ENCODE measurements around the gene PRTFDC1.

The PRTFDC1 gene

DNA sequence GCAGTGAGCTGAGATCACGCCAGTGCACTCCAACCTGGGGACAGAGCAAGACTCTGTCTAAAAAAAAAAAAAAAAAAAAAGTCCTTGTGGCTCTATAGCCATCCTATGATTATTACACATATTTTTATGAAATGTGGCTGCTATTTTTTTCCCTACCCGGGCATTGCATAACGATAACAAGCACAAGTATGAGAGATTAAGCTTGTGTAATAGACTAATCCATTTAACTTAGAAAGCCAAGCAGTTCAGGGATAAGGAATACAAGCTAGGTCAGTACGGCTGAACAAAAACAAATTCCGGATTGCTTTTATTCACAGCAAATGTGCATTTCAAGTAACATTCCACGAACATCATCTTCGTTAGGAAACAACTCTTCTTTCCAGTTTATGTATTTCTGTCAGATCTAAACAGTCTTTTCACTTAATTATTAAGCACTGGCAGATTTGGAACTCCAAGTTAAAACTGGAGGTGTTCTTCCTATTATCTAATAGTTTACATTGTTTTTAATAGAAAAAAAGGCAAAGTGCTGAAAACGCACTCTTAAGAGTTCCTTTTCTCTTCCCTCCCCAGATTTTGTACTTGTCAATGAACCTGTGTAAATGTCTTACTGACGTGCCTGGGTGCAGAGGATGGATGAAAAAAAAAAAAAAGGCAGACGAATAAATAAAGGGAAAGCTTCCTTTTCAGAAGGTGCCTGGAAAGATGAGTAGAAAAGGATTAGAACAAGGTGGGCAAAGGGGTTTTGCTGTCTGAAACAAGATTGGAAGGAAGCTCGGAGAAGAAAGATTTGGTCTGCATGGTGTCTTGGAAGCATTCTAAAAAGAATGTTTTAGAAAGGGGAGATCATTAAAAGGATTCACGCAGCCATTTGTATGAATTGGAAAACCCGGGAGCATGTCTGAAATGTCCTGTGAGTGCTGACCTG is 81.1 kb downstream of the PRTFDC1 start:
- DNase-seq = no peak

DNA sequence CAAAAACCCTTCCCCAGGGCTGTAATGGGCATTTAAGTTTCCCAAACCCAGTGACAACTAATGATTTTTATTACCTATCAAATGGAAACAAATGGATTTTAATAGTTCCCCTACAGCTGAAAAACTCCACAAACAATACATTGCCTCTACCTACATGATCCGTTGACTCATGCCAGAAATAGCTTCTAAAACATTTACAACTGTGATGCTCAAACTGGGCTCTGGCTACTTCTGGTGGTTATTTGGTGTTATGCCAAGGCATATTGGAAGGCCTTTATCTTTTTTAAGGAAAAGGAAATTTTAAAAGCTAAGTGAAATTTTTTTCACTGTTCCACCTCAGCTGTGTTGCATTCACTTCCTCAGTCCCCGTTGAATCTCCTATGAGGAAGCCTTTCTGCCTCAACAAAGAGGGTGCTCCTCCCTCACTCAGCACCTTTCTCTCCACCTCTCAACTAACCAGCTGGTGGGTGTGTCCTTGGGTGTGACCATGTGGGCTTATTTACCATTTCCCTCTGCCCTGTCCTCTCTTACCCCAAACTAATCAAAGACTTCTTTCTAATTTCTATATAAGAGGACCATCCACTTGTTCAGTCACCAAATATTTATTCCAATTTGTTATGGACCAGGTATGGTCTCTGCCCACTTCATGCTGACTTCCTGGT is 82.9 kb downstream of the PRTFDC1 start:
- no peak for DNase-seq

GRCh38 chr10:24866604-24867583 is 85.5 kb downstream of the PRTFDC1 start:
- no peak for DNase-seq

DNA sequence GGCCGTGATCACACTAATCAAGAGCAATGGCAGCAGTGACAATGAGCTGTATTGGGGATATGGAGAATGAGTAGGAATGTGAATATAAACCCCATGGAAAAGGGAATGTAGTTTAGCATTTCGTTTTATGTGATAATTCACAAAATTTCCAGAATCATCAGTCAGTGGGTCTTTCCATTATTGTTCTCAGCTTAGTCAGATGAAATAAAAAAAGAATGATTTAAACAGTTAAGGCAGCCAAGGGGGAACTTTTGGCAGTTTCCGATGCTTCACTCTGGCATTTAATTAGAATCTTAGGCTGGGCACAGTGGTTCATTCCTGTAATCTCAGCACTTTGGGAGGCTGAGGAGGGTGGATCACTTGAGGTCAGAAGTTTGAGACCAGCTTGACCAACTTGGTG is 86.6 kb downstream of the PRTFDC1 start:
- DNase-seq = no peak

GRCh38 chr10:24862589-24862988 is 89.8 kb downstream of the PRTFDC1 start:
- no peak for DNase-seq

DNA sequence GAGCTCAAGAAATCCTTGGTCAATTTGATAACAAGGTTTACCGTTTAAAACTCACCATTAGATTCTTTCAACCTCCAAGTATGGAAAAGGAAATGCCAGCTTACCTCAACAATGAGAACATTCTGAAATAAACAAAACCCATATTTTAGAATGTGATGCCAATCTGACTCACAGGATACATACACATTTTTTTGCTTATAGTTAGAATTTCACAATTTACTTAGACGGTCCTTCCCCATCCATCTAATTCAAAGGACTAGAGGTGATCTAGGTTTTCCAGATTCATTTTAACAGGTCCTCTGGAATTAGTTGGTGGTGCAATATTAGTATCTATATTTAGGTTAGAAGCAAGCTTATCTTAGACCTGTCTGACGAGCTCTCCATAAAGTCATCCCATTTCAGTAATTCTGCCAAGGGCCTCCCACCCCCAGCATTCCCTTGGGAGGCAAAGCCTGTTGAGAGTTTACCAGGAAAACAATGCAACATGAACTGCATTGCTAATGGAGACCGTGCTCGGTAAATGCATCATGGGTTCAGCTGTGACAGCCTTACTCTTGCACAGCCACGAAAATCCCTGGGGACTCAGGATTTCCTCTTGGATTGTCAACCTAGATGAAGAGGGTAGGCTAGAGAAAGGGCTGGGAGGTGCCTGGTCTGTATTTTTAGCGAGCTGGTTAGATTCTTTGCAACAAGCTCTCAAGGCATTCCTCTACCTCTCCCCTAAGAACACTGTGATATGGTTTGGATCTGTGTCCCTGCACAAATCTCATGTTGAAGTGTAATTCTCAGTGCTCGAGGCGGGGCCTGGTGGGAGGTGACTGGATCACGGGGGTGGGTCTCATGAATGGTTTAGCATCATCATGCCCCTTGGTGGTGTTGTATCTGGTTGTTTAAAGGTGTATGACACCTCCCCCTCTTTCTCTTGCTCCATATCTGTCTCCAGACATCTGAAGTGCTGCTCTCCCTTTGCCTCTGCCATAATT is 93.8 kb downstream of the PRTFDC1 start:
- DNase-seq = no peak

- DNase-seq = no peak
These were observed 95.2 kb downstream of the PRTFDC1 start for GRCh38 chr10:24857031-24857725.

DNA sequence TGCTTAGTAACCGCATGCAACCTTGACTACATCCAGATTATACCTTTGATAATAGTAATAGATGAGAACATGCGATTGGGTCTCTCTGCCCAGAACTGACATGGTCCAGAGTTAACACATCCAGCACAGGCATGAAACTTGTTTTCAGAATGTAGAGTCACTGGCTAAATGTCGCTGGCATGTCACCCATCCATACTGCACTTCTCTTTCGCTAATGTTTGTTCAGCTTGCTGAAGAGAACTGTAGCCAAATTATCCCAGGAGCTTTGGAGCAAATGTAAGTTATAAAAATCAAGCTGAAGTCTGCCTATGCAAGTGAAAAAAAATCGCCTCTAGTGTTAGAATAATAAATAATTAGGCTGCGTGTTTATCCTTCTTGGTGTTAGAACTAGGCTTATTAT is 98.2 kb downstream of the PRTFDC1 start:
- DNase-seq = no peak

GRCh38 chr10:24853661-24854060 is 98.7 kb downstream of the PRTFDC1 start:
- DNase-seq = no peak

GRCh38 chr10:24851629-24852028 is 100.8 kb downstream of the PRTFDC1 start:
- DNase-seq = no peak

- no peak for DNase-seq
These were observed 101.6 kb downstream of the PRTFDC1 start for GRCh38 chr10:24850727-24851296.

DNA sequence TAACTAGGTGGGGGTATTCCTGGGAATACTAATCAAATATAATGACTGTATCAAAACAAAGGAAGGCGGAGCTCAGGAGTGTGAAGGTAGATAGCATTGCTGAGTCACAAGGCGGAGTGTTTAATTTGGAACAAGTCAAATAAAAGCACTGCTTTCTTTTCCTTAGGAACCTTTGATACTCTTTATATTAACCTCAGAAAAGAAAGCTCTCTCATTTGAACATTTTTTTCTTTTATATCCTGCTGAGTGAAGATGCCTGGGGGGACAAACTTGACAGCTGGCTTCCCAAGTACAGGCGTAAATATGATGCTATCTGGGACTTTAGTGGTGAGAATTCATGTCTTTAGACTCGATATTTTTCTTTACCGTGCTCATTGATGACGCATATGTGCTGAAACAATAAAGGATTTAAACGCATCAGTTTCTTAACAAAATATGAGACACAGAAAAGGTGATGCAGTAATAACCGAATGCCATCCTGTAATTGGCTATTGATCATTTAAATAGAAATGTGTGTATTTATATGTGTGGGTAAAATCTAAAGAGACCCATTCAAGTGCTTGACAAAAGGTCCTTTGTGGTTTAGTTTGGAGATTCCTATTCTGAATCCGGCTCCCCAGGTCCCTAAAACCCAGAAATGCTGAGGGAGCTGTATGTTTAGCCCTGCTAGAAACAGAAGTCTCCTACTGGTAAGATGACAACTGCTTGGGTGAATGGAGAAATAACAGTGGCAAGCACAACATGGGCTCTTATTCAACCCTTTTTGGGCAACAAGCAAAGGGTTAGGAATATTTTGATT is 102.7 kb downstream of the PRTFDC1 start:
- no peak for DNase-seq

DNA sequence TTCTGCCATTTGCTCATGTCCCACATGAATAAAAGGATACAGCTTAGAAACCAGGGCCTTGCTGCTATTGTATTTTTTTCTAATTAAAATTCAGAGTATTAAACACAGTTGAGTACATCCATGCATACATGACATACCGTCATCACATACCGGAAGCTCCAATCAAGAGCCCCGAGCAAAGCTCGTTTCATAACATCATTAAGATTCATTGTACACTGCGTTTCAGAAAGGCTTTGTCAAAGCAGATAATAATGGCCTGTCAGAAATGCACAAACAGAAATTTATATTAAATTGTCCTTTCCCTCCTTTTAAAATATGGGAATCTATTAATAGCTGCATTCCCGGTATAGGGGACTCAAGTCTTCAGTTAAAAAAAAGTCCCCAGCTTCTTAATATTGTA is 103.4 kb downstream of the PRTFDC1 start:
- DNase-seq = no peak

DNA sequence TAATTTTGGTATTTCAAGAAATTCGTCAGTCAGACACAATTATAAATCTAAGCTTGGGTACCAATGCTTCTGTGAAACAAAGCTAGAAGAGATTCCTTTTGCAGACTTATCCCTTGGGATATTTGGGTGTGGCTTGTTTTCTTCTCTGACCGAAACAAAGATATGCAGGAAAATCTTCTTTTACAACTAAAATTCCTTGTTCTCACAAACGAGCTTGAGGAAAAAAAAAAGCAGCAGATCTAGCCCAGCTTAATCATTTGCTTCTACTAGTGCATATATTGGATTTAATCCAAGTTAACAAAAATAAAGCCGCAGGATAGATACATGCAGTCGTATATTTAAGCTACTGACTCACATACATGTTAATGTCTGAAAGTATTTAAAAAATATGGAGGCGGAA is 104.2 kb downstream of the PRTFDC1 start:
- DNase-seq = no peak

DNA sequence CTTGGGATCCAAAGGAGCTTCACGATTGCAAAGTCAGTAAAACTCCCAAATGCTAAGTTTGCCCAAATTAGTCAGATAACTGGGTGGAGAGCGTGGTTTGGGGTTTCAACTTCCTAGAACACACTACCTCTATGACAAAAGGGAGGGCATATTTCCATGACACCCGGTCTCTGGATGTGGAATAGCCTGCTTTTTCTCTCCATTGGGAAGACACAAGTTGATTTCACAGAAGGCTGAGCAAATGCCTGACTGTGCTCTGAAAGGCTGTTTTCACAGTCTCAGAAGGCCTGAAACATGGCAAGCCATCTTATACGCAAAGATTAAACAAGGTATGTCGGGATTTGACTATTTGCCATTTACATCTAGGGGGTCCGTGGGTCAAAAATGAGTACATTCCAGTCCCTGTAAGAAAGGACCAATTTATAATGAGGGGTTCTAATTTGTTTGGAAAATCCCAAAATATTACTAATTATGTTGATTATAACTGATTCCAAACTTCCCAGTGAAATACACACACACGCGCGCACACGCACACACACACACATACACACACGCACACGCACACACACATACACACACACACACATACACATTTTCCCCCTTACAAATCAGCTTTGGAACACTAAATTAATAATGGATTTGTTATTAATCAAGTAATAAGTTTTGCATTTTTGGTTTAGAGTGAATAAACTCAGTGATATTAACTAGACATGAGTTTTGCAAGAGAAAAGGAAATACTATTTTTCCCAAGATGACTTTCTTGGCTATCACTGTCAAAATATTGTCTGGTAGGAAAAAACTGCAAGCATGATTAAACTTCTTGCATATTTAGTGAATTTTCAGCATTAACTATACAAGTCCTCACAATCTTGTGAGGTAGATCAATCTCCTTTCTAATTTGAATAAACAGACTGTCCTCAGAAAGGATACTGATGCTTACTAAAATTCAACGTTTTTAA is 105.0 kb downstream of the PRTFDC1 start:
- DNase-seq = no peak

GRCh38 chr10:24844742-24845141 is 107.7 kb downstream of the PRTFDC1 start:
- DNase-seq = no peak

GRCh38 chr10:24843256-24843655 is 109.2 kb downstream of the PRTFDC1 start:
- DNase-seq = no peak

- DNase-seq = no peak
These were observed 109.5 kb downstream of the PRTFDC1 start for GRCh38 chr10:24842856-24843255.

DNA sequence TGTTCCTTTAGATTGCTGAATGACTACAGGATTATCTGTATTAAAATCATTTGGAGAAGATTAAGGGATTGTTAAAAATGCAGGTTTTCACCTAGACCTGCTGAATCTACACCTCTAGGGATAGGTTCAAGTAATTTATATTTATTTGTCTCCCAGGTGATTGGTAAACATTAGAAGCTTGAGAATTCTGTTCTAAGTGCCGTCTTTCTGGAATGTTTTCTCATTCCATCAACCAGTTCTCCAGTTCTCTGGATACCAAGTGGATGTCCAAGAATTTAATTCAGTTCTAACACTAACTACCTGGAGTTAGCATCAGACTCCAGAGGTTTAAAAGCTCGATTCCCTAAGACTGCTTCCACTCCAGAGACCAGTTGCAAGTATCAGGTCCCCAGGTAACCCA is 110.9 kb downstream of the PRTFDC1 start:
- no peak for DNase-seq

All from GDM1 (cell line).